Right atrium auricular region (tissue), 2 donors: Measurements from ENCODE around the gene CENPT. TPM values are rescaled to one million over a fixed set of nuclear protein-coding genes. Genes with fewer than 3 reads are reported as not detected.

Experiments used
- DNase-seq: peaks from one replicate; pipeline ENCODE4 v3.0.0-alpha.2; 2019; ENCODE audit warnings: low spot score
- H3K27ac ChIP-seq, 2 donors: fragments of 200-600 bp; sonication (generic); 1 replicate in 1 of 2; 2 replicates in 1 of 2; pipeline ENCODE4 v1.5.1; 2016 to 2019
- H3K27me3 ChIP-seq, 2 donors: fragments of 200-600 bp; sonication (generic); one replicate each; pipeline versions ENCODE4 v1.5.1 to v1.6.0; 2017 to 2019
- H3K36me3 ChIP-seq: fragments of 200-600 bp; sonication (generic); one replicate; pipeline ENCODE4 v1.5.1; 2016
- H3K4me1 ChIP-seq, 2 donors: fragments of 200-600 bp; sonication (generic); one replicate each; pipeline versions ENCODE4 v1.5.1 to v1.6.0; 2017 to 2019
- H3K4me3 ChIP-seq, 2 donors: fragments of 200-600 bp; sonication (generic); 1 replicate in 1 of 2; 2 replicates in 1 of 2; pipeline ENCODE4 v1.5.1; 2017 to 2019; ENCODE audit warnings: mild to moderate bottlenecking in 1 of 2, moderate library complexity in 1 of 2
- H3K9me3 ChIP-seq, 2 donors: fragments of 200-600 bp; sonication (generic); one replicate each; pipeline ENCODE4 v1.5.1; 2019
- total RNA-seq, 2 donors: library from RNA; depleted of rRNA; stranded (reverse); fragments of >200 nt; gene quantifications; one replicate each; pipeline ENCODE4 v1.1.0, GENCODE V29; 2016
- TF ChIP-seq, protein P1 (sequence below), 2 donors: fragments of 200-600 bp; sonication (generic); IDR thresholded peaks; one replicate each; pipeline ENCODE4 v1.5.1; 2019; ENCODE audit warnings: antibody characterized with exemption in 2 of 2

The CENPT gene
- total RNA-seq, 2 donors from 2014 or later: 8.7 to 19.1 TPM

- TF ChIP-seq, protein P1, sequence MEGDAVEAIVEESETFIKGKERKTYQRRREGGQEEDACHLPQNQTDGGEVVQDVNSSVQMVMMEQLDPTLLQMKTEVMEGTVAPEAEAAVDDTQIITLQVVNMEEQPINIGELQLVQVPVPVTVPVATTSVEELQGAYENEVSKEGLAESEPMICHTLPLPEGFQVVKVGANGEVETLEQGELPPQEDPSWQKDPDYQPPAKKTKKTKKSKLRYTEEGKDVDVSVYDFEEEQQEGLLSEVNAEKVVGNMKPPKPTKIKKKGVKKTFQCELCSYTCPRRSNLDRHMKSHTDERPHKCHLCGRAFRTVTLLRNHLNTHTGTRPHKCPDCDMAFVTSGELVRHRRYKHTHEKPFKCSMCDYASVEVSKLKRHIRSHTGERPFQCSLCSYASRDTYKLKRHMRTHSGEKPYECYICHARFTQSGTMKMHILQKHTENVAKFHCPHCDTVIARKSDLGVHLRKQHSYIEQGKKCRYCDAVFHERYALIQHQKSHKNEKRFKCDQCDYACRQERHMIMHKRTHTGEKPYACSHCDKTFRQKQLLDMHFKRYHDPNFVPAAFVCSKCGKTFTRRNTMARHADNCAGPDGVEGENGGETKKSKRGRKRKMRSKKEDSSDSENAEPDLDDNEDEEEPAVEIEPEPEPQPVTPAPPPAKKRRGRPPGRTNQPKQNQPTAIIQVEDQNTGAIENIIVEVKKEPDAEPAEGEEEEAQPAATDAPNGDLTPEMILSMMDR (IDR thresholded peaks at IDR 0.05): no peak
- no peaks in the 10 kb centered on the region for H3K36me3 ChIP-seq
- H3K4me1 ChIP-seq: peaks cover 0 to 51% of the 10 kb centered on the region in 2 donors
- DNase-seq: no peak
- no peaks in the 10 kb centered on the region for H3K9me3 ChIP-seq
- H3K4me3 ChIP-seq: no peak overlapping the region
- H3K27ac ChIP-seq: no peak overlapping the region
- H3K27me3 ChIP-seq: no peaks in the 10 kb centered on the region
Observed at GRCh38 chr16:67853670-67854069, 6.2 kb upstream of the CENPT start.

DNA sequence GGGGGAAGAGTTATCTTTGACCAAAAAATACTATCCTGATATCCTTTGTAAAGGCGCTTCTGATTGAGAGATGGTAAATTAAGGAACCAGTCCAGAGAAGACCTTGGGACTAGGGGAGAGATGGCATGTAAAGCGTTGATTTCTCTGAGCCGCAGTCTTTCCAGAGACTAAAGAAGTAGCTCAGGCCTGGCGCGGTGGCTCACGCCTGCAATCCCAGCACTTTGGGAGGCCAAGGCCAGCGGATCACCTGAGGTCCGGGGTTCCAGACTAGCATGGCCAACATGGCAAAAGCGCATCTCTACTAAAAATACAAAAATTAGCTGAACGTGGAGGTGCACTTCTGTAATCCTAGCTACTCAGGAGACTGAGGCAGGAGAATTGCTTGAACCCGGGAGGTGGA, 625 bp upstream of the CENPT start:
- Histone ChIP-seq H3K4me1 (peaks cover 0 to 55% of the 10 kb centered on the region in 2 donors), H3K27ac (peak overlapping the region; percentile 95), H3K9me3 (no peaks in the 10 kb centered on the region), H3K4me3 (peak overlapping the region; percentile 71 to 97), H3K36me3 (no peaks in the 10 kb centered on the region), H3K27me3 (no peaks in the 10 kb centered on the region)
- TF ChIP-seq, protein P1 (IDR thresholded peaks at IDR 0.05): no peak
- no peak for DNase-seq

- H3K9me3 ChIP-seq: no peaks in the 10 kb centered on the region
- TF ChIP-seq, protein P1 (IDR thresholded peaks at IDR 0.05): no peak
- no peaks in the 10 kb centered on the region for H3K36me3 ChIP-seq
- H3K27me3 ChIP-seq: no peaks in the 10 kb centered on the region
- peak within 1 kb of the TSS; percentile 71 to 97 for H3K4me3 ChIP-seq
- H3K4me1 ChIP-seq: peaks cover 0 to 63% of the 10 kb centered on the region in 2 donors
- H3K27ac ChIP-seq: peak within 1 kb of the TSS; percentile 95
- peak; percentile 94 for DNase-seq
Observed at GRCh38 chr16:67846320-67847063, 1.0 kb downstream of the CENPT start, which contains the start of gene NUTF2. TSS of gene NUTF2 (plus strand) at chr16:67846933. CDS start at chr16:67865131, 18,198 bp downstream.

- peaks cover 0 to 66% of the 10 kb centered on the region in 2 donors for H3K4me1 ChIP-seq
Observed at GRCh38 chr16:67846063-67846319, 1.5 kb downstream of the CENPT start.

GRCh38 chr16:67845291-67846062, 2.0 kb downstream of the CENPT start:
- no peaks in the 10 kb centered on the region for H3K36me3 ChIP-seq
- H3K4me3 ChIP-seq: peak overlapping the region; percentile 71 to 97
- no peak for DNase-seq
- H3K27me3 ChIP-seq: no peaks in the 10 kb centered on the region
- H3K9me3 ChIP-seq: no peaks in the 10 kb centered on the region
- peak overlapping the region; percentile 95 for H3K27ac ChIP-seq
- TF ChIP-seq, protein P1 (IDR thresholded peaks at IDR 0.05): no peak
- H3K4me1 ChIP-seq: peaks cover 0 to 66% of the 10 kb centered on the region in 2 donors

More at GRCh38 chr16:67846063-67846319, 1.5 kb downstream of the CENPT start:
- Histone ChIP-seq H3K9me3 (no peaks in the 10 kb centered on the region), H3K27ac (peak overlapping the region; percentile 95), H3K4me3 (peak overlapping the region; percentile 71 to 97), H3K27me3 (no peaks in the 10 kb centered on the region), H3K36me3 (no peaks in the 10 kb centered on the region)
- TF ChIP-seq, protein P1 (IDR thresholded peaks at IDR 0.05): no peak
- no peak for DNase-seq
